Activated naive CD8-positive, alpha-beta T cell treated with anti-CD3 and anti-CD28 coated beads, Interleukin-2, amount 50 U/mL, for 24 hours (primary cell): ENCODE results near the gene PAXX.
A peak's percentile ranks its signal among the peaks of the same experiment; 100 is the strongest.

Experiments
- ATAC-seq: fragments of 150-1000 bp; cut with Tn5 transposase; one replicate; pipeline ENCODE4 v1.10.0; 2021
- DNase-seq: peaks from one replicate; pipeline ENCODE4 v3.0.0; 2021
- H3K27ac Mint-ChIP-seq: one replicate; pipeline ENCODE4 v1.8.0; 2021; ENCODE audit warnings: mild to moderate bottlenecking, mixed read lengths
- H3K27me3 Mint-ChIP-seq: one replicate; pipeline ENCODE4 v1.8.0; 2021; ENCODE audit warnings: mixed read lengths
- H3K36me3 Mint-ChIP-seq: one replicate; pipeline ENCODE4 v1.8.0; 2021; ENCODE audit warnings: low read depth, mixed read lengths
- H3K4me1 Mint-ChIP-seq: one replicate; pipeline ENCODE4 v1.8.0; 2021; ENCODE audit warnings: mixed read lengths
- H3K4me3 Mint-ChIP-seq: one replicate; pipeline ENCODE4 v1.8.0; 2021; ENCODE audit warnings: mild to moderate bottlenecking, moderate library complexity, mixed read lengths
- H3K9me3 Mint-ChIP-seq: one replicate; pipeline ENCODE4 v1.8.0; 2021; ENCODE audit warnings: mixed read lengths

The PAXX gene

DNA sequence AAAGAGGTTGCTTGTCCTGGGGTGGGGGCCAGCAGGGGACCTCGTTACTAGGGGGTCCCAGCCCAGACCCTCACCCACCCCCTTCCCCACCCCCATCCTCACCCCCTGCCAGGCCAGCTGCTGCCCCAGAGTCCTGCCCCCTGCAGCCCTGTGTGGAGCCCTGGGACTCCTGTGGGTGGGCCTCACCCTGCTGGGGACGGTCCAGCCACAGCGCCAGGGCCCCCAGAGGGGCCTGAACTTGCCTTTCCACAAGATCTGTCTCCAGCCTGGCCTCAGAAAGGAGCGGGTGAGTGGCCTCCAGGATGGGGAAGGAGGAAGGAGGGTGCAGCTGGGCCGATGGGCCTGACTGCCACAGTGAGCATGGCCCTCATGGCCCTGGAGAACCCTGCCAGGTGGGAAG, 22.4 kb upstream of the PAXX start:
- no peak overlapping the region for H3K27ac Mint-ChIP-seq

DNA sequence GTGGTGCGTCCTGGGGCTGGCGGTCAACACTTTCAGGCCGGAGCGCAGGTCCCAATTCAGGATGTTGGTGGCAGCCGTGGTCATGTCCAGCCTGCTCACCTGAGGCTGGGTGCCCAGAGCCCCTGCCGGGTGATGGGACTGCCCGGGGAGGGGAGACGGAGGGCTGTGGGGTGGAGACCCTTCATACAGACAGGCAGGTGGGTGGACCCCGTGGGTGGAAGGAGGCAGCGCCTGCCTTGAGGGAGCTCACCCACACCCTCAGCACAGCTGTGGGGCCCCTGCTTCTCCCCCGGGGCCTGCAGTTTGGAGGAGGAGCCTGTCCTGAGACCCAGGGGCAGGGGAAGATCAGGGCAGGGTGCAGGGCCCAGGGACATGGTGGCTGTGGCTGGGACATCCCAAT, 21.9 kb upstream of the PAXX start:
- no peak overlapping the region for H3K4me3 Mint-ChIP-seq

More for the DNA sequence above, 22.4 kb upstream of the PAXX start:
- Mint-ChIP-seq H3K9me3 (no peaks in the 10 kb centered on the region), H3K4me3 (no peak overlapping the region), H3K27me3 (no peaks in the 10 kb centered on the region), H3K36me3 (no peaks in the 10 kb centered on the region), H3K4me1 (peaks cover 15% of the 10 kb centered on the region)
- DNase-seq (no peak), ATAC-seq (no peak)

DNA sequence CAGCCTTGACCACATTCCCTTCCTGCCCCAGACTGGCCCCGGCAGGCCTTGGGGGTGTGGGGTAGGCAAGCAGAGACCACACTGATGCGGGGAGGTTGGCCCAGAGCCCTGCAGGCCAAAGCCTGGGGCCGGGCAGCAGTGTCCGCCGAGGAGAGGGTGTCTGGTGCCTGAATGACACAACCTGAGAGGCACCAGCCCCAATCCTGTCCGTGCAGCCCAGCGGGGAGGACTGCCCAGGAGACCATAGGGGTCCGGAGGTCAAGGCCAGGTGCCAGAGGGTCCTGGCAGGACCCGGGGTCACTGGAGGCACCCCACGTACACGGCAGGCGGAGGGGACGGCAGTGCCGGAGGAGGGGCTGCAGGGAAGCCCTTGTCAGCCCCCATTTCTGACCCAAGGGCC, 20.5 kb upstream of the PAXX start:
- H3K4me3 Mint-ChIP-seq: no peak overlapping the region
- H3K36me3 Mint-ChIP-seq: no peaks in the 10 kb centered on the region
- no peaks in the 10 kb centered on the region for H3K9me3 Mint-ChIP-seq
- H3K27ac Mint-ChIP-seq: no peak overlapping the region
- peaks cover 2% of the 10 kb centered on the region for H3K27me3 Mint-ChIP-seq
- ATAC-seq (no peak), DNase-seq (no peak)
- H3K4me1 Mint-ChIP-seq: peaks cover 15% of the 10 kb centered on the region

More for the DNA sequence above, 21.9 kb upstream of the PAXX start:
- H3K4me1 Mint-ChIP-seq: peaks cover 18% of the 10 kb centered on the region
- no peak for ATAC-seq
- no peaks in the 10 kb centered on the region for H3K9me3 Mint-ChIP-seq
- H3K27me3 Mint-ChIP-seq: no peaks in the 10 kb centered on the region
- no peak overlapping the region for H3K27ac Mint-ChIP-seq
- DNase-seq: no peak
- H3K36me3 Mint-ChIP-seq: no peaks in the 10 kb centered on the region

DNA sequence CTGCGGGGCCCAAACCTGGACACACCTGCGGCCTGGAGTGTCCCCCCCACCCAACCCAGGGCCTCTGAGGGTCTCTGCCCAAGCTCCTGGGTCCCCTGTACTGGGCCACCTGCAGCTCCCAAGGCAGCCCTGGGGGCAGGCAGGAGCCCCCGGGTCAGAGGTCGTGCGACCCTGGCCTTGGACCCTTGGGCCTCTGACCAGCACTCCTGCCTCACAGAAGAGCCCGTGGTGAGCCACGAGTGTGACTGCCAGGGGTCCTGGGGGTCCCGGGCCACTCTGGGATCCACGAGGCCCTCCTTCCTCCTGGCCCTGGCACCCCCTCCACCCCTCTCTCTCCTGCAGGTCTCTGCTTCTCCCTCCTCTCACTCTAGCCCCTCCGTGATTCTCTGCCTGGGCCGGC, 19.9 kb upstream of the PAXX start:
- ATAC-seq: no peak
- no peak for DNase-seq
- Mint-ChIP-seq H3K9me3 (no peaks in the 10 kb centered on the region), H3K27ac (no peak overlapping the region), H3K4me1 (peaks cover 15% of the 10 kb centered on the region), H3K4me3 (no peak overlapping the region), H3K36me3 (no peaks in the 10 kb centered on the region), H3K27me3 (peaks cover 2% of the 10 kb centered on the region)

DNA sequence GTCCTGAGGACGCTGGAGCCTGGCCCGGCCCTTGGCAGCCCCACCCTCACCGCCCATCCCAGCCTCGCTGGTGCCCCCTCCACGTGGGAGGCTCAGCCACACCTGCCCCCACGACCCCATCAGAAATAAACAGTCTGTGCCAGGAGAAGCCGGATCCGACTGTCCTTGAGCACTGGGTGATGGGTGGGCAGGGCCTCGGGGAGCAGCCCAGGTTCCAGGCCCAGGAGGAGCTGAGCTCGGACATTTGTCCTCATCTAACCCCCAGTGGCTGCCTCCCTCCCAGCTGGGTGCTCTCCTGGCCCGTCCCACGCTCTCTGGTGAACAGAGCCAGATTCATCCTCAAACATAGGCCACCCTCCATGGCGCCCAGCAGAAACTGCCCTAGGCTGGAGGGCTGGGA, 19.5 kb upstream of the PAXX start:
- Mint-ChIP-seq H3K4me3 (no peak overlapping the region), H3K36me3 (no peaks in the 10 kb centered on the region), H3K4me1 (peaks cover 15% of the 10 kb centered on the region), H3K27ac (no peak overlapping the region), H3K9me3 (no peaks in the 10 kb centered on the region), H3K27me3 (peaks cover 2% of the 10 kb centered on the region)
- DNase-seq (no peak), ATAC-seq (no peak)

- Mint-ChIP-seq H3K4me1 (peaks cover 15% of the 10 kb centered on the region), H3K36me3 (no peaks in the 10 kb centered on the region), H3K27ac (no peak overlapping the region), H3K4me3 (no peak overlapping the region), H3K9me3 (no peaks in the 10 kb centered on the region), H3K27me3 (peaks cover 2% of the 10 kb centered on the region)
- ATAC-seq (no peak), DNase-seq (no peak)
Observed at GRCh38 chr9:136973618-136974617, 18.3 kb upstream of the PAXX start.

DNA sequence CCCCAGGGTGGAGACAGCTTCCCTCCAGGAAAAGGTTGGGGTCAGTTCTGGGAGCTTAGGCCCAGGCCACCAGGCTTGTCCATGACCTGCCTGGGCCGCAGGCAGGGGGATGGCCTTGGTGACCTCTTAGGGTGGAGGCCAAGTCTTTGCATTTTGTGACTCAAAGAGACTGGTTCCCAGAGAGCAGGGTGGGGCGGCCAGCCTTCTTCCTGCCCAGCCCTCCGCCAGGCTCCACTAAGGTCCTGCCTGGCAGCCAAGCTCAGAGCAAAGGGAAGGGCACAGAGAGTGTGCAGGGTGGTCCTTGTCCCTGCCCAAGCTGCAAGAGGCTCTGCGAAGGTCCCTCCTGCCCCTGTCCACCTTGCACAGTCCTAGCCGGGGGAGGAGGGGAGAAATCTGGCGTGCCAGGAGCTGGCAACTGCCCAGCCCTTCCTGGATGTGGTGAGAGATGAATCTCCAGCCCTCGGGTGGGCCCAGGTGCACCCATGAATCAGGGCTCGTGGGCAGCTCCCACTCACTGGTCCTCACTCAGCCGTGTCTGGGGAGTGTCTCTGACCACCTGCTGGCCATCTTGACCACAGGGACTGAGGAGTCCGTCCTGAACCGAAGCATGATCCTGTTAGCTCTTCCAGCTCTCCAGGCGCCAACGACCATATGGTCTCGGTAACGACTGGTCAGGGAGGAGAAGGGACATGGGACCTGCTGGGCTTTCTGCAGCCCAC, 17.2 kb upstream of the PAXX start:
- ATAC-seq (no peak), DNase-seq (no peak)
- no peaks in the 10 kb centered on the region for H3K36me3 Mint-ChIP-seq
- H3K4me1 Mint-ChIP-seq: peaks cover 15% of the 10 kb centered on the region
- H3K9me3 Mint-ChIP-seq: no peaks in the 10 kb centered on the region
- no peak overlapping the region for H3K27ac Mint-ChIP-seq
- H3K27me3 Mint-ChIP-seq: peaks cover 2% of the 10 kb centered on the region
- H3K4me3 Mint-ChIP-seq: peak overlapping the region; percentile 24

- Mint-ChIP-seq H3K9me3 (no peaks in the 10 kb centered on the region), H3K27ac (no peak overlapping the region), H3K36me3 (no peaks in the 10 kb centered on the region), H3K4me1 (peaks cover 15% of the 10 kb centered on the region), H3K4me3 (peak overlapping the region; percentile 24), H3K27me3 (peaks cover 4% of the 10 kb centered on the region)
- DNase-seq (peak; percentile 57), ATAC-seq (no peak)
Observed at GRCh38 chr9:136975644-136976043, 16.6 kb upstream of the PAXX start.

DNA sequence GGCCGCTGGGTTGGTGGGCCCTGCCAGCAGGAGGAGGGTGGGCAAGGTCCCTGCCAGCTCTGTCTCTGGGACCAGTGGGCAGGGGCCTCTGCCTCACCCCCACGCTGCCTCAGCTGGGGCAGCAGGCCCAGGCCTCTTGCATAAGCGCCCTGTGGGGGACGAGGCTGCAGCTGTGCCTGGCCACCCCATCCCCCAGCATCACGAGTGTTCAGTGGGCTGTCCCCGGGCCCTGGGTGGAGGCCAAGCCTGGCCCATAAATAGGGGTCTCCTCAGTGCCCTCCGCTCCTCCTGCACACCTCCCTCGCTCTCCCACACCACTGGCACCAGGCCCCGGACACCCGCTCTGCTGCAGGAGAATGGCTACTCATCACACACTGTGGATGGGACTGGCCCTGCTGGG, 15.0 kb upstream of the PAXX start, which contains the start of gene PTGDS:
PTGDS (plus strand) TSS at position 282 of the 400 bp plus-strand sequence; CDS start at position 357, 75 bp downstream.
- H3K36me3 Mint-ChIP-seq: no peaks in the 10 kb centered on the region
- no peak for ATAC-seq

DNA sequence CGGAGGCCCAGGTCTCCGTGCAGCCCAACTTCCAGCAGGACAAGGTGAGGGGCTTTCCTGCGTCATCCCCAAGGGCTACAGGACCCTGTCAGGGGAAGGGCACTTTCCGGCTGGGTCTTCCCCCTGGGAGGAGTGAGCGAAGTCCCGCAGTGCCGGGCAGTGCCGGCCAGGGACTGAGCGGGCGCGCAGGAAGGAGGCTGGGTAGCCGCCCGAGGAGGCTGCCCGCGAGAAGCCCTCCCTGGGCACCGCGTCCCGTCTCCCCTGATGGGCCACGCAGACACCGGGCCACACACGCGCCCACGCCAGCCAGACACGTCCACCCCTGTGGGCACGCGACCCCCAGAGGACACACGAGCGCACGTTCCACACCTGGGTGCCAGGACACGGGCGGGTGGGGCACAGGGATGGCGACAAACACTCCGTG, 14.6 kb upstream of the PAXX start:
- no peaks in the 10 kb centered on the region for H3K9me3 Mint-ChIP-seq
- no peak for DNase-seq
- no peak overlapping the region for H3K27ac Mint-ChIP-seq
- no peak overlapping the region for H3K4me3 Mint-ChIP-seq
- no peaks in the 10 kb centered on the region for H3K36me3 Mint-ChIP-seq
- H3K4me1 Mint-ChIP-seq: peaks cover 15% of the 10 kb centered on the region
- ATAC-seq: no peak
- peaks cover 7% of the 10 kb centered on the region for H3K27me3 Mint-ChIP-seq

More for the DNA sequence above, 15.0 kb upstream of the PAXX start, which contains the start of gene PTGDS:
- H3K4me1 Mint-ChIP-seq: peaks cover 15% of the 10 kb centered on the region
- H3K27ac Mint-ChIP-seq: no peak within 1 kb of the TSS
- DNase-seq: no peak
- peaks cover 7% of the 10 kb centered on the region for H3K27me3 Mint-ChIP-seq
- H3K4me3 Mint-ChIP-seq: no peak within 1 kb of the TSS
- no peaks in the 10 kb centered on the region for H3K9me3 Mint-ChIP-seq

- Mint-ChIP-seq H3K4me1 (peaks cover 15% of the 10 kb centered on the region), H3K9me3 (no peaks in the 10 kb centered on the region), H3K27me3 (peaks cover 11% of the 10 kb centered on the region), H3K27ac (no peak overlapping the region), H3K36me3 (no peaks in the 10 kb centered on the region), H3K4me3 (no peak overlapping the region)
- peak; percentile 67 for DNase-seq
- ATAC-seq: peak; percentile 9
Observed at GRCh38 chr9:136978073-136978864, 14.0 kb upstream of the PAXX start.

GRCh38 chr9:136978865-136979544, 13.2 kb upstream of the PAXX start:
- H3K27me3 Mint-ChIP-seq: peaks cover 16% of the 10 kb centered on the region
- ATAC-seq: no peak
- no peaks in the 10 kb centered on the region for H3K9me3 Mint-ChIP-seq

DNA sequence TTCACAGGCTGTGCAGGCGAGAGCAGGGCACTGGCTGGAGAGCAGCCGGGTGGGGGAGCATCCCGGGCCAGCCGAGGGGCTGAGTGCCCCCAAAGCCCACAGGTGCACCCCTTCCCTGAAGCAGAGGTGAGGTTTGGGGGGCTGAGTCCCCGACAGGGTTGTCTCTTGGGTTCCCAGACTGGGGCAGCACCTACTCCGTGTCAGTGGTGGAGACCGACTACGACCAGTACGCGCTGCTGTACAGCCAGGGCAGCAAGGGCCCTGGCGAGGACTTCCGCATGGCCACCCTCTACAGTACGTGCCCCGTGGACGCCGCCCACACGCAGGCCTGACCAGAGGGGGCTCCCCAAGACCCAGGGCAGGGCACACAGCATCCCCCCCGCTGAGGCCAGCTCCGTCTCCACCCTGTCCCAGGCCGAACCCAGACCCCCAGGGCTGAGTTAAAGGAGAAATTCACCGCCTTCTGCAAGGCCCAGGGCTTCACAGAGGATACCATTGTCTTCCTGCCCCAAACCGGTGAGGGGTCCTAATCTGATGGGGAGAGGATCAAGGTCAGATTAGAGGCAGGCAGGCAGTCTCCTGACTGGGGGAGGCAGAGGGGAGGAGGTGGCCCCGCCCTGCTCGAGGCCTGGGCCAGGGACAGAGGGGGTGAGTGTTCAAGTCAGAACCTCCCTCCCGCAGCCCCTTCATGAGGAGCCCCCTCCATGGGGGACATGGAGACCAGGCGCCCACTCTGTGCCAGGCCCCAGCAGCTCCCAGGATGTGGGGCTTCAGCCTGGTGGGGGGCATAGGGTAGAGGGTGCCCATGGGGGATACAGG, 12.2 kb upstream of the PAXX start:
- Mint-ChIP-seq H3K4me1 (peaks cover 15% of the 10 kb centered on the region), H3K36me3 (no peaks in the 10 kb centered on the region), H3K4me3 (no peak overlapping the region), H3K27me3 (peaks cover 19% of the 10 kb centered on the region), H3K27ac (no peak overlapping the region), H3K9me3 (no peaks in the 10 kb centered on the region)
- DNase-seq (no peak), ATAC-seq (no peak)

More at GRCh38 chr9:136978865-136979544, 13.2 kb upstream of the PAXX start:
- no peak for DNase-seq
- peaks cover 17% of the 10 kb centered on the region for H3K4me1 Mint-ChIP-seq
- H3K36me3 Mint-ChIP-seq: no peaks in the 10 kb centered on the region
- no peak overlapping the region for H3K4me3 Mint-ChIP-seq
- no peak overlapping the region for H3K27ac Mint-ChIP-seq
